Motor neuron (in vitro differentiated cells): ENCODE data around the gene MTERF4. TPM values are rescaled to one million over a fixed set of nuclear protein-coding genes. Genes with fewer than 3 reads are reported as not detected.

Source experiments
- ATAC-seq, 8 experiments: fragments of 200-7000 bp; cut with Tn5 transposase; replicated peaks in 6 of 8; 2 replicates each; pipeline ENCODE4 v1.8.0; 2021; ENCODE audit warnings: mild to moderate bottlenecking in 8 of 8, moderate library complexity in 8 of 8
- H3K27ac ChIP-seq, 2 donors: fragments of 250-450 bp; sonication (Bioruptor Pico); 2 replicates each; pipeline ENCODE4 v1.9.0; 2021; ENCODE audit warnings: antibody characterized with exemption in 2 of 2, mild to moderate bottlenecking in 2 of 2, moderate library complexity in 1 of 2
- H3K4me1 ChIP-seq, 2 donors: fragments of 250-450 bp; sonication (Bioruptor Pico); replicated peaks in 1 of 2; 2 replicates each; pipeline ENCODE4 v1.6.1; 2021; ENCODE audit warnings: antibody characterized with exemption in 2 of 2, mild to moderate bottlenecking in 2 of 2, moderate library complexity in 1 of 2
- H3K4me3 ChIP-seq, 5 donors: fragments of 250-450 bp; sonication (Bioruptor Pico); 2 replicates each; pipeline ENCODE4 v1.9.0; 2021; ENCODE audit warnings: antibody characterized with exemption in 5 of 5, mild to moderate bottlenecking in 5 of 5, moderate library complexity in 4 of 5
- WGBS, 10 experiments: fragments of 450-650 bp; shearing (Covaris generic); methylation state at CpG; one replicate each; pipeline ENCODE4 v1.0.0; 2022; 5-methylcytosine and 5-hydroxymethylcytosine counted together
- in situ Hi-C, 9 experiments: fragments of 400-800 bp; cut with MboI; loops; one replicate each; pipeline ENCODE4 v1.15.0; 2021; ENCODE audit warnings: low sequenced_read_pairs in 9 of 9, low pct_unique_long_range_greater_than_20kb in 2 of 9; ENCODE audit not compliant: unreplicated experiment in 9 of 9
- total RNA-seq, 8 experiments: library from RNA; unstranded; fragments of 300-600 nt; gene quantifications; 2 replicates each; pipeline versions ENCODE4 v1.2.3 to v1.2.4, GENCODE V29; 2022

Gene MTERF4
- total RNA-seq, 8 experiments from 2014 or later, result 21.6 to 39.3 (median 30.5) TPM

GRCh38 chr2:241139531-241140444 is 37.7 kb upstream of the MTERF4 start:
- no peak for ATAC-seq
- Histone ChIP-seq H3K27ac (no peak overlapping the region), H3K4me1 (no peaks in the 10 kb centered on the region), H3K4me3 (no peak overlapping the region)
- WGBS, 10 experiments, result 67 to 94% (median 78%) methylated on average over 1 to 9 of the region's 24 CpGs; no CpG with 5 or more reads in 4 of the 10 experiments
- in situ Hi-C loops, result no loop called here

- no peak for ATAC-seq
- Histone ChIP-seq H3K4me3 (no peak overlapping the region), H3K4me1 (no peaks in the 10 kb centered on the region), H3K27ac (no peak overlapping the region)
- 87 to 100% (median 95%) methylated on average over 1 to 13 of the region's 16 CpGs; no CpG with 5 or more reads in 4 of the 10 experiments for WGBS, 10 experiments
- in situ Hi-C loops, result no loop called here
Observed at GRCh38 chr2:241138471-241138870, 36.4 kb upstream of the MTERF4 start.

GRCh38 chr2:241137276-241138190 is 35.4 kb upstream of the MTERF4 start:
- ATAC-seq, result no peak
- Histone ChIP-seq H3K27ac (no peak overlapping the region), H3K4me3 (no peak overlapping the region), H3K4me1 (no peaks in the 10 kb centered on the region)
- WGBS, 10 experiments, result 80 to 100% (median 100%) methylated on average over 1 to 17 of the region's 24 CpGs; no CpG with 5 or more reads in 5 of the 10 experiments
- in situ Hi-C loops, result no loop called here

GRCh38 chr2:241136661-241137260 is 34.7 kb upstream of the MTERF4 start:
- ATAC-seq, result no peak
- Histone ChIP-seq H3K27ac (no peak overlapping the region), H3K4me3 (no peak overlapping the region), H3K4me1 (no peaks in the 10 kb centered on the region)
- in situ Hi-C loops, result no loop called here
- 60 to 100% (median 94%) methylated on average over 2 to 9 of the region's 25 CpGs; no CpG with 5 or more reads in 5 of the 10 experiments for WGBS, 10 experiments

GRCh38 chr2:241136191-241136590 is 34.1 kb upstream of the MTERF4 start:
- H3K4me3 ChIP-seq, result no peak overlapping the region
- no peak for ATAC-seq
- H3K4me1 ChIP-seq, result no peaks in the 10 kb centered on the region
- WGBS, 10 experiments, result 94% methylated on average over 5 of the region's 8 CpGs; no CpG with 5 or more reads in 9 of the 10 experiments
- in situ Hi-C loops, result no loop called here
- no peak overlapping the region for H3K27ac ChIP-seq

- WGBS, 10 experiments, result 86 to 100% (median 100%) methylated on average over 1 to 3 of the region's 9 CpGs; no CpG with 5 or more reads in 7 of the 10 experiments
- no peak for ATAC-seq
- in situ Hi-C loops, result no loop called here
- Histone ChIP-seq H3K27ac (no peak overlapping the region), H3K4me3 (no peak overlapping the region), H3K4me1 (no peaks in the 10 kb centered on the region)
Observed at GRCh38 chr2:241135737-241136136, 33.6 kb upstream of the MTERF4 start.

GRCh38 chr2:241134711-241135110 is 32.6 kb upstream of the MTERF4 start:
- in situ Hi-C loops, result no loop called here
- H3K4me3 ChIP-seq, result no peak overlapping the region
- no peak overlapping the region for H3K27ac ChIP-seq
- H3K4me1 ChIP-seq, result no peaks in the 10 kb centered on the region
- 60 to 87% methylated on average over 1 to 3 of the region's 7 CpGs; no CpG with 5 or more reads in 8 of the 10 experiments for WGBS, 10 experiments
- ATAC-seq, result no peak

GRCh38 chr2:241133436-241133820 is 31.3 kb upstream of the MTERF4 start:
- no peak overlapping the region for H3K4me3 ChIP-seq
- in situ Hi-C loops, result no loop called here
- 80 to 100% (median 97%) methylated on average over 1 to 7 of the region's 10 CpGs; no CpG with 5 or more reads in 6 of the 10 experiments for WGBS, 10 experiments
- H3K4me1 ChIP-seq, result no peaks in the 10 kb centered on the region
- ATAC-seq, result no peak
- H3K27ac ChIP-seq, result no peak overlapping the region

- no peaks in the 10 kb centered on the region for H3K4me1 ChIP-seq
- no peak overlapping the region for H3K27ac ChIP-seq
- in situ Hi-C loops, result no loop called here
- 20 to 100% (median 92%) methylated on average over 1 to 14 of the region's 14 CpGs; no CpG with 5 or more reads in 5 of the 10 experiments for WGBS, 10 experiments
- H3K4me3 ChIP-seq, result no peak overlapping the region
- ATAC-seq, result peak in 1 of 8 experiments; percentile 63
Observed at GRCh38 chr2:241132538-241133435, 30.7 kb upstream of the MTERF4 start.

GRCh38 chr2:241131531-241131930 is 29.4 kb upstream of the MTERF4 start:
- H3K4me1 ChIP-seq, result no peaks in the 10 kb centered on the region
- in situ Hi-C loops, result no loop called here
- H3K4me3 ChIP-seq, result no peak overlapping the region
- ATAC-seq, result no peak
- no peak overlapping the region for H3K27ac ChIP-seq
- WGBS, 10 experiments, result 92 to 100% (median 100%) methylated on average over 2 to 4 of the region's 7 CpGs; no CpG with 5 or more reads in 4 of the 10 experiments

GRCh38 chr2:241130316-241130715 is 28.2 kb upstream of the MTERF4 start:
- Histone ChIP-seq H3K4me1 (no peaks in the 10 kb centered on the region), H3K27ac (no peak overlapping the region), H3K4me3 (no peak overlapping the region)
- 60 to 93% (median 82%) methylated on average over 1 to 9 of the region's 16 CpGs; no CpG with 5 or more reads in 6 of the 10 experiments for WGBS, 10 experiments
- ATAC-seq, result no peak
- in situ Hi-C loops, result no loop called here
